Neural cell (in vitro differentiated cells): ENCODE results near the gene MYEOV.

Experiments
- CTCF ChIP-seq: fragments of 450-650 bp; IDR thresholded peaks from 2 replicates; pipeline ENCODE4 v1.5.1; 2014; ENCODE audit warnings: antibody characterized with exemption, mild to moderate bottlenecking, moderate library complexity; ENCODE audit not compliant: poor library complexity, severe bottlenecking
- EP300 ChIP-seq: fragments of 450-650 bp; conservative IDR thresholded peaks from 2 replicates; pipeline ENCODE4 v1.6.1; 2014; ENCODE audit warnings: antibody characterized with exemption, mild to moderate bottlenecking, moderate library complexity; ENCODE audit not compliant: poor library complexity, severe bottlenecking
- EZH2 ChIP-seq: fragments of 200-600, 300-800 bp; shearing (Covaris generic), sonication (generic); IDR thresholded peaks from 2 replicates; pipeline ENCODE4 v1.6.1; 2014; ENCODE audit warnings: antibody characterized with exemption, low read length, borderline replicate concordance, mild to moderate bottlenecking; ENCODE audit not compliant: insufficient read depth, poor library complexity, severe bottlenecking
- MXI1 ChIP-seq: fragments of 450-650 bp; conservative IDR thresholded peaks from 2 replicates; pipeline ENCODE4 v1.6.1; 2014; ENCODE audit warnings: antibody characterized with exemption, mild to moderate bottlenecking; ENCODE audit not compliant: poor library complexity, severe bottlenecking
- POLR2AphosphoS5 ChIP-seq: IDR thresholded peaks from 2 replicates; pipeline ENCODE4 v1.6.1; 2012
- REST ChIP-seq: IDR thresholded peaks from 2 replicates; pipeline ENCODE4 v1.6.1; 2012; ENCODE audit warnings: borderline replicate concordance
- SMC3 ChIP-seq: fragments of 450-650 bp; conservative IDR thresholded peaks from 2 replicates; pipeline ENCODE4 v1.6.1; 2014; ENCODE audit warnings: antibody characterized with exemption, mild to moderate bottlenecking, moderate library complexity; ENCODE audit not compliant: poor library complexity
- TAF1 ChIP-seq: IDR thresholded peaks from 2 replicates; pipeline ENCODE4 v1.6.1; 2012; ENCODE audit warnings: low read depth

GRCh38 chr11:69335007-69335780 lies 41.2 kb downstream of the MYEOV start:
- no peak for TF ChIP-seq CTCF
- no peak for TF ChIP-seq POLR2AphosphoS5
- TF ChIP-seq TAF1, result no peak
- TF ChIP-seq EP300, result no peak
- no peak for TF ChIP-seq REST
- no peak for TF ChIP-seq SMC3
- TF ChIP-seq EZH2, result no peak
- TF ChIP-seq MXI1, result no peak
